Rectal smooth muscle tissue (tissue), 1 donor: ENCODE data around the gene MYH9.
A peak's percentile ranks its signal among the peaks of the same experiment; 100 is the strongest.
"Not testable (repeated sequence)": the region's sequence is repeated elsewhere in the genome, so short reads cannot be mapped to it uniquely, and the experiment has no call there.

ENCODE experiments used
- H3K27ac ChIP-seq: one replicate; pipeline ENCODE4 v1.7.0; 2013; ENCODE audit warnings: low read depth, low read length, inconsistent platforms
- H3K27me3 ChIP-seq: one replicate; pipeline ENCODE4 v1.7.0; 2013; ENCODE audit warnings: low read length; ENCODE audit not compliant: control insufficient read depth, insufficient read depth
- H3K36me3 ChIP-seq: one replicate; pipeline ENCODE4 v1.7.0; 2013; ENCODE audit warnings: low read length; ENCODE audit not compliant: control insufficient read depth, insufficient read depth
- H3K4me1 ChIP-seq: one replicate; pipeline ENCODE4 v1.7.0; 2013; ENCODE audit warnings: low read length; ENCODE audit not compliant: control insufficient read depth, insufficient read depth
- H3K4me3 ChIP-seq: one replicate; pipeline ENCODE4 v1.7.0; 2013; ENCODE audit warnings: low read length
- H3K9ac ChIP-seq: one replicate; pipeline ENCODE4 v1.7.0; 2013; ENCODE audit warnings: low read length

Gene MYH9

DNA sequence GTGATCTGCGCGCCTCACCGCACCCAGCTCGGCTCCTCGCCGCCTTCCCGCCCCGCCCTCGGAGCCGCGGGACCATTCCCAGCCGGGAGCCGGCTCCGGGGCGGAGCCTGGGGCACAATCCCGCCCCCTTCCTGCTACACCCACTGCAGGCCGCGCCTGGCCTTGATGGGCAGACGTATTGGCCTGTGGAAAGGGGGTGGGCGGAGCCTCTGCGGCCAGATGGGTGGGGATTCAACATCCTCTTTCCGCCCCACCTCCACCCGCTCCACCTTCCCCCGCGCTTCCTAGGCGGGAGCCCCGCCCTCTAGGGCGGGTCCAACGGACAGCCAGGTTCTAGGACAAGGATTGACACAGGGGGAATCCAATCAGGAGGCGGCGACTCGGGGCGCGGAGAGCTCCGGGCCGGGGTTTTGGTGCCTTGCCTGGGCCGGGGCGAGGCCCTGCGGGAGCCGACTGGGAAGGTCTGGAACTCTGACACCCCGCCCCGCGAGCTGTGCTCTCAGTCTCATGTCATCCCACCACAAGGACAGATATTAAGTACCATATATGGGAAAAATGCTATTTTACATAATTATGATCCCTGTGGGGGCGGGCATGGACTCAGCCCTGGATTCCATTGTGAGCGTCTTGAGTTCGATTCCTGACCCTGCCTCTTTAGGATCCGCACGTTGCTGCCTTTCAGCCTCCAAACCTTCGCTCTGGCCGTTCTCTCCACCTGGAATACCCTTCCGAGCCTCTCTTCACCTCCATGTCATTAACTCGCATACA is at the start of gene MYH9:
TSS of gene MYH9 (minus strand) at position 9 of the 768 bp plus-strand sequence. CDS start 38,731 bp downstream, outside the sequence.
- Histone ChIP-seq H3K9ac (peak within 1 kb of the TSS; percentile 93), H3K27me3 (no peaks in the 10 kb centered on the region), H3K36me3 (peaks cover 9% of the 10 kb centered on the region), H3K27ac (peak within 1 kb of the TSS; percentile 98), H3K4me1 (peaks cover 14% of the 10 kb centered on the region), H3K4me3 (peak within 1 kb of the TSS; percentile 94)

DNA sequence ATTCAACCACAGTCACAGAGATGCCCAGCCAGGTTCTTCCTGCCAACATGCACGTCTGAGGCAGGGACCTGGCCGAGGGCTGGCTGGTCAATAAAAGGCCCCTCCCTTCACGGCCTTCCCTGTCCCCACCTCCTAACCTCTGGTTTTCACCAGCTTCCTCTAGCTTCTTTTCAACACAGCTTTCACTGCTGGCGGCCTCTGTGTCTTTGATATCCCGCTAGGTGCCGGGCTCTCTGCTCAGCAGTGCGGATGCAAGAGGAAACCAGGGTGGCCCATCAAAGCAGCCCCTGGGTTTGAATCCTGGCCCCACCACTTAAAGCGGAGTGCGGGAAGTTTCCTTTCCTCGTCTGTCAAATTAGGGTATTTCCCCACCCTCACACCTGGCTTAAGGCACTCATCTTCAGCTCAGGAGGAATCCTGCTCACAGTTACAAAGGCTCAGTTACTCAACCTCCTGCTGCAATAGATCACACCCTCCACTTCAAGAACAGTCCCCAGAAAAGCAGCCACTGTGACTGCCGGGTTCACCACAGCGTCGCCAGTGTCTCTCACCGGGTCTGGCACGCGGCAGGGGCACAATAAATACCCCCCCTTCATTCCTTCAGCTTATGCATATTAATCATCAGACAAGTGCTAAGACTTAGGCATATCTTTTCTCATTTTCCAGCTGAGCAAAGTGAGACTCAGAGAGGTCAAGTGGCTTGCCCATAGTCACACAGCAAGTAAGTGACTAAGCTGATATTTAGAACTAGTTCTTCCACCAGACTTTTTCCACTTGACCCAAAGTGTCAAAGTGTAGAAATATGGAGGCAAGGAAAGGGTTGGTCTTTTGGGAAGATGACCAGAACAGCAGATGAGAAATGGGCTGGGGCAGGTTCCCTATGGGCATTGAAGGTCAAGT is 48.0 kb upstream of the MYH9 start:
- no peak overlapping the region for H3K4me3 ChIP-seq
- H3K4me1 ChIP-seq = no peaks in the 10 kb centered on the region
- H3K27me3 ChIP-seq = no peaks in the 10 kb centered on the region
- H3K36me3 ChIP-seq = no peaks in the 10 kb centered on the region
- H3K27ac ChIP-seq = no peak overlapping the region
- H3K9ac ChIP-seq = no peak overlapping the region

- H3K4me1 ChIP-seq = no peaks in the 10 kb centered on the region
- H3K36me3 ChIP-seq = no peaks in the 10 kb centered on the region
- H3K4me3 ChIP-seq = no peak overlapping the region
- no peak overlapping the region for H3K27ac ChIP-seq
- H3K27me3 ChIP-seq = no peaks in the 10 kb centered on the region
- no peak overlapping the region for H3K9ac ChIP-seq
These were observed 45.8 kb upstream of the MYH9 start for GRCh38 chr22:36433318-36434231.

- Histone ChIP-seq H3K27me3 (no peaks in the 10 kb centered on the region), H3K9ac (no peak overlapping the region), H3K4me1 (no peaks in the 10 kb centered on the region), H3K27ac (no peak overlapping the region), H3K4me3 (no peak overlapping the region), H3K36me3 (no peaks in the 10 kb centered on the region)
These were observed 45.0 kb upstream of the MYH9 start for GRCh38 chr22:36432592-36433317.

- Histone ChIP-seq H3K9ac (no peak overlapping the region), H3K27me3 (no peaks in the 10 kb centered on the region), H3K4me3 (no peak overlapping the region), H3K27ac (no peak overlapping the region), H3K4me1 (no peaks in the 10 kb centered on the region), H3K36me3 (no peaks in the 10 kb centered on the region)
These were observed 44.2 kb upstream of the MYH9 start for GRCh38 chr22:36431977-36432376.

GRCh38 chr22:36430863-36431262 is 43.1 kb upstream of the MYH9 start:
- Histone ChIP-seq H3K4me1 (no peaks in the 10 kb centered on the region), H3K9ac (no peak overlapping the region), H3K27me3 (no peaks in the 10 kb centered on the region), H3K36me3 (no peaks in the 10 kb centered on the region), H3K4me3 (no peak overlapping the region), H3K27ac (no peak overlapping the region)

DNA sequence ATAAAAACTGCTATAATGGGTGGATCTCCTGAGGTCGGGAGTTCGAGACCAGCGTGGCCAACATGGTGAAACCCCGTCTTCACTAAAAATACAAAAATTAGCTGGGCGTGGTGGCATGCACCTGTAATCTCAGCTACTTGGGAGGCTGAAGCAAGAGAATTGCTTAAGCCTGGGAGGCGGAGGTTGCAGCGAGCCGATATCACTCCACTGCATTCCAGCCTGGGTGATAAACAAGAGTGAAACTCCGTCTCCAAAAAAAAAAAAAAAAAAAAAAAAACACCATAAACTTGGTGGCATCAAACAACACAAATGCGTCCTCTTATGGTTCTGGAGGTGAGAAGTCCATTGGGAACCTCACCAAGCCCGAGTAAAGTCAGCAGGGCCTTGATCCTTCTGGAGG is 40.2 kb upstream of the MYH9 start:
- not testable (repeated sequence) for H3K27me3 ChIP-seq, H3K4me3 ChIP-seq, H3K27ac ChIP-seq, H3K36me3 ChIP-seq, H3K9ac ChIP-seq, H3K4me1 ChIP-seq

GRCh38 chr22:36425977-36426523 is 38.3 kb upstream of the MYH9 start:
- H3K36me3 ChIP-seq = no peaks in the 10 kb centered on the region
- no peak overlapping the region for H3K9ac ChIP-seq
- H3K27me3 ChIP-seq = no peaks in the 10 kb centered on the region
- H3K4me3 ChIP-seq = no peak overlapping the region
- no peaks in the 10 kb centered on the region for H3K4me1 ChIP-seq
- H3K27ac ChIP-seq = no peak overlapping the region

GRCh38 chr22:36424901-36425579 is 37.3 kb upstream of the MYH9 start:
- Histone ChIP-seq H3K27ac (no peak overlapping the region), H3K4me3 (no peak overlapping the region), H3K9ac (no peak overlapping the region), H3K27me3 (no peaks in the 10 kb centered on the region), H3K36me3 (no peaks in the 10 kb centered on the region), H3K4me1 (no peaks in the 10 kb centered on the region)

DNA sequence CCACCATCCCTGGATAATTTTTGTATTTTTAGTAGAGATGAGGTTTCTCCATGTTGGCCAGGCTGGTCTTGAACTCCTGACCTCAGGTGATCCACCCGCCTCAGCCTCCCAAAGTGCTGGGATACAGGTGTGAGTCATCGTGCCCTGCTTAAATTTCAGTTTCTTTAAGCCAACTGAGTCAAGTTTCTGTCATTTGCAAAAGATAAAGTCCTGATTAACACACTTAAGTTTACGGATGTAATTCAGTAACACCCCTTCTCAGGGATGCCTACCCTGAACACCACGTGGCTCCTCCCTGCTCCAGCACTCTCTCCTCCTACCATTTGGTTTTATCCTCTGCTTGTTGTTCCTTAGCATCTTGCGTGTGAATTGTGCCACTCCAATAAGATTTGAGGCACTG is 36.7 kb upstream of the MYH9 start:
- H3K4me1 ChIP-seq, H3K27me3 ChIP-seq, H3K4me3 ChIP-seq, H3K27ac ChIP-seq, H3K36me3 ChIP-seq, H3K9ac ChIP-seq: not testable (repeated sequence)
